HG03354 (cell line): ENCODE measurements around the gene MAN2A1.

Source experiments
- ATAC-seq: cut with Tn5 transposase; IDR thresholded peaks from one replicate; pipeline ENCODE4 v1.9.1; 2021; ENCODE audit warnings: mild to moderate bottlenecking; ENCODE audit not compliant: unreplicated experiment, poor library complexity, severe bottlenecking

Gene MAN2A1

DNA sequence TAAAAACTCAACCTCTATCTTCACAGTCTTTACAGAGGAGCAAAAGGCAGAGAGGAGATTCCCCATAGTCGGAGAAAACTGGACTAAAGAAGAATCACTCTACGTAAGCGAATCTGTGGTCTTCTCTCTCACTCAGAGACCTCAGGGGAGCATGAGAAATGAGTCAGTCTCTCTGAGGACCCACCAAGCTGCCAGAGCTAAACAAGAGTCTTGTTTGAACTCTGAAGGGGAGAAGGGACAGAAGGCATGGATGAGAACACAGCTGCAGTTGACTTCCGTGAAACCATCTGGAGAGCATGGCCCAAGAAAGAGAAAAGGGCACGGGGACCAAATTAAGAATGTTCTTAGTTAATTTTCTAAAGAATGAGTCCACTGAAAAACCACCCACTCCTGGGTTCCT is 12.8 kb upstream of the MAN2A1 start:
- ATAC-seq, result no peak

DNA sequence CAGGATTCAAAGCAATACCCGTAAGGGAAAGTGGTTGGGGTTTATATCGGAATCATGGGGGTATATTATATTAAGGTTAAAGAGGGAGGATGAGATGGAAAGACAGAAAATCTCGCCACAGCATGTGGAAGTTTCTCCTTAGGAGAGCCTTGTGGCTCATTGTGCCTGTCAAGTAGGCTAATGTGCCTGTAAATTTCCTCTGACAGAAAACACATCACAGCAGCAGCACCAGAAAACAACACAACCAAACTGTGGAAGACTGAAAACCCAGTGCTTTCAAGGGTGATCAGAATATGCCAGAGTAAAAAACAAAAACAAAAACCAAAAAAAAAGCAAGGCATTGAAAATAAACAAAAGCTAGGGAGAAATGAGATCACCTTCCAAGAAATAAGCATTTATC is 11.3 kb upstream of the MAN2A1 start:
- ATAC-seq, result no peak

- ATAC-seq, result no peak
These were observed 8.0 kb upstream of the MAN2A1 start for GRCh38 chr5:109681763-109682162.

DNA sequence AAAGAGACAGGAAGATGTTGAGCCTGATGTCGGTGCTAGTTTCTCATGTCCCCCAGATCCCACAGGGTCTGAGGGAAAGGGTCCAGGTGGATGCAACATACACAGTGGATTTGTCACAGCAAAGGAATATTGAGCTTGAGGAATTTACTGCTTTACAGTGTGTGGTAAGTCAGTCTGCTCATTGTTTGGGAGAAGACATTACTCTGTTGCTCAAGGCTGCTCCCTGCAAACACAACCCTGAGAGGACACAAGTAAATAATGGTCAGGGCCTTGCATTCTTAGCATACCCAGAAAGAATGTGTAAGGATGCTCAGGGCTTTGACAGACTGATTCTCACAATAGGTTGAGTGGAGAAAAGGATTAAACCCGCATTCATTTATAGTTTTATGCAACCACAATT is 7.3 kb upstream of the MAN2A1 start:
- ATAC-seq, result no peak

GRCh38 chr5:109685916-109686315 is 3.8 kb upstream of the MAN2A1 start:
- no peak for ATAC-seq

DNA sequence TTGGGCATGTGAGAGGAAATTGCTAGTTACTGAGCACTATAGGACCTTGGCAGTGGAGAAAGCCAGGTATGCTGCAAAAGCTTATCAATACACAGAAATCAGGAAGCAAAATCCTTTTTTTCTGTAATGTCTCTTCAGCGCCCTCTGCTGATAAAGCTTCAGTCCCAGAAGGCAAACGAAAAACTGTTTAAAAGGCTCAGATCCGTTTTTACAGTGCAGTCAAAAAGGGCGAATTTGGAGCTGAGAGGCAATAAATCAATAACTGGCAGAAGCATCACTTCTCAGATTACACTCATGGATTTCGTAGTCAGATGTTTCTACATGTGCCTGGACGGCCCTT is 1.1 kb upstream of the MAN2A1 start:
- peak; percentile 6 for ATAC-seq

GRCh38 chr5:109688970-109689739 is 572 bp upstream of the MAN2A1 start:
- peak; percentile 80 for ATAC-seq

DNA sequence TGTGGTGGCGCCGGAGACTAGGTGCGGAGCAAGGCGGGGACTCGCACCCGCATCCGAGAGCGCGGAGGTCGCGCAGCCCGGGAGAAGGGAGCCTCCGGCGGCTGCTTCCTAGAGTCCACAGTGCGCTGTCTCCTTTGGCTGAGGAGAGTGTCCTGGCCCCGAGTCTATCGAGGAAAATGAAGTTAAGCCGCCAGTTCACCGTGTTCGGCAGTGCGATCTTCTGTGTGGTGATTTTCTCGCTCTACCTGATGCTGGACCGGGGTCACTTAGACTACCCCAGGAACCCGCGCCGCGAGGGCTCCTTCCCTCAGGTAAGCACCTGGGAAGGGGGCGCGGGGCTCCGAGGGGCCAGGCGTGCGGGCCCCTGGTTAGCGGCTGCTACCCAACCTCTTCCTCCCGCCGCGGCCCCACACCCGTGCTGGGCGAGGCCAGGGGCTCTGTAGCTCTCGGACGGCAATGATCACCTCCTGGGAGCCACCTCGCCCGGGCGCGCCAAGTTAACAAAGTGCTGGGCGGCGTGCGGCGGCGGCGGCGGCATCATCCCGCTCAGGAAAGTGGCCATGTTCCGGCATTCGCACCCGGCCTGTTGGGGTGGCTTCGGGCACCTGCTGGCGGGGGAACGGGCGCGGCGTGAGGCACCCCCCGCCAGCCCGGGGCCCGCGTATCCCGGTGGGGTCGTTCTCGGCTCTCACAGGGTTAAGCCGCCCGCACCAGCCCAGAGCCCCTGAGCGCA is 681 bp downstream of the MAN2A1 start:
- peak; percentile 11 for ATAC-seq

- ATAC-seq, result peak; percentile 25
These were observed 1.3 kb downstream of the MAN2A1 start for GRCh38 chr5:109690975-109691574.

DNA sequence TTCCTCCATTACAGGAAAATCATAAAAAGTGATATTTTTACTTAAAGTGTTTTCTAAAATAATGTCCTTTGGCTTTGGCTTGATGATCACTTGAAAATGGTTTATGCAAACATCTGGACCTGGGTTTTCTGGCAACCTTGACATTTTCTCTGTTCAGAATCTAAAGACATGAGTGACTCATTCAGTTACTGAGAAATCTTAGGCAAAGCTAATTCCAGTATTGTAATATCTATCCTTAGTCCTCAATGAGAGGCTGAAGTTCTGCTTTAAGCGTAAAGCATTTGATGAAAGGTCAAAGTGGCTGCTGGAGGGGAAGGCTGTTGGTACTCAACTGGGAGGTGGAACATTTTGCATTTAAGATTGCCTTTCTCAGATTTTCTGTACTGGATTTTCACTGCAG is 2.3 kb downstream of the MAN2A1 start:
- ATAC-seq, result no peak

DNA sequence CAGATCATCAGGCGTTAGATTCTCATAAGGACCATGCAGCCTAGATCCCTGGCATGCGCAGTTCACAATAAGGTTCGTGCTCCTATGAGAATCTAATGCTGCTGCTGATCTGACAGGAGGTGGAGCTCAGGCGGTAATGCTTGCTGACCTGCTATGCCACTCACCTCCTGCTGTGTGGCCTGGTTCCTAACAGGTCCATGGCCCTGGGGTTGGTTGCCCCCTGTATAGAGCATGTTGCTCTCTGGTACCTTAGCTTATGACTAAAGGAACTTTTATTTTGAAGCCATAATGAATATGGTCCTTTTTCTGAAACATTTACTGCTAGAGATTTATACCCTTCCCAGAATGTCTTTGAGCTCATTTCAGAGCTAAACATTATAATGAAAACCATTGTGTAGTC is 3.1 kb downstream of the MAN2A1 start:
- ATAC-seq, result no peak

- ATAC-seq, result no peak
These were observed 4.0 kb downstream of the MAN2A1 start for GRCh38 chr5:109693535-109694400.

GRCh38 chr5:109694451-109694891 is 4.7 kb downstream of the MAN2A1 start:
- ATAC-seq, result no peak

GRCh38 chr5:109695005-109695926 is 5.5 kb downstream of the MAN2A1 start:
- peak; percentile 67 for ATAC-seq

DNA sequence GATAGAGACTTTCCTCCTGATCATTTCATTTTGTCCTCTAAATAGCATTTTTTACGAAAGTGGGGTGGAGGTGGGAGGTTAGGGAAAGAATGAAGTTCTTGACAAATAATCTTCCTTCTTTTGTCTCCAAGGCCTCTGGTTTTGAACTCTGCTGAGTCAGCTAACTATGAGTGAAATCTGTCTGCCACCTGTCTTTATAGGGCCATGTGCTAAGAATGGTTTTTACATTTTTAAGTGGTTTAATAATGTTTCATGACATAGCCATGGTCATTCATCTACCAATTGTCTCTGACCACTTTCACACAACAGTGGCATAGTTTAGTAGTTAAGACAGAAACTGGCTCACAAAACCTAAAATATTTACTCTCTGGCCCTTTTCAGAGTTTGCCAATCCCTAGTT is 7.6 kb downstream of the MAN2A1 start:
- no peak for ATAC-seq

DNA sequence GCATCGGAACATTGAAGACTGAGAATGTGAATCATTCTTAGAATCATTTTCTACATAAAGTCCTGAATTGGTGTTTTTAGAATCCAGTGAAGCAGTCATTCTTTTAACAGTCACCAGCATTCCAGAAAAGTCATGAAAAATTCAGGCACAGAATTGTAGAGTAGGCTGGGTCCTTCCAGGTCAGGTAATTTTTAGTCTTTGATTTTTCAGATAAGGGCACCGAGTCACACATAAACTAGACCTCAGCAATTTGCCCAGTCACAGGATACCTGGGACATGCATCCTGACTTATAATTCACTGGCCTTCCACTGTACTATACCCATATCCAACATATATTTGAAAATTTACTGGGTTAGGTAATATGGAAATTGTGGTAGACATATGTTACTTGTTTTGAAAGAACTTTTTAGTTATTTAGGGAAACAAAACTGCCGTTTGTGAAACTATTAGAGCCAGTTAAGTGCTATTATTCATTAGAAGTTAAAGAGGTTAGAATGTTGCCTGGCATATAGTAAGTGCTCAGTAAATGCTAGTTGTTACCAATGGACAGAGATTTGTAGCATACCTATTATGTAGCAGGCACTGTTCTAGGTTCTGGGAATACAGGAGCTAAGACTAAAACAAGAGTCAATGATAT is 10.9 kb downstream of the MAN2A1 start:
- ATAC-seq, result no peak

- no peak for ATAC-seq
These were observed 11.5 kb downstream of the MAN2A1 start for GRCh38 chr5:109701252-109701651.

DNA sequence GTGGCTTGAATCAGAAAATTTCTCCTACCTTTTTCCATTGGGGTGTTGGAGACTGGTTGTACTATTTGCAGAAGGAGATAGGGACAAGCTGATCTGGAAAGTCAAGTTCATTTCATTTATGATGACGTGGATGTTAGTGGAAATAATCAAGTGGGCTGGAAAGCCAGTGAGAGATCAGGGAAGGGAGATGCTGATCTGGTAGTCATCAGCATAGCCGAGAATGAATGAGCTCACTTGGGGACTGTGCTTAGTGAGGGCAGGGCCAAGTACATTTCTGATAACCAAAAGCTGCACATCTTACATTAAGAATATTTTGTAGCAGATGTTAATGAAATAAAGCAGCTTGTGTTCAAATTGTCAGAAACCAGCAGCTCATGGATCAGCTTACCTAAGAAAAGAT is 12.1 kb downstream of the MAN2A1 start:
- ATAC-seq, result no peak

GRCh38 chr5:109703166-109703565 is 13.4 kb downstream of the MAN2A1 start:
- ATAC-seq, result no peak
